ENCODE data around the gene NSL1.

Gene NSL1

GRCh38 chr1:212762839-212763238 lies 28.7 kb downstream of the NSL1 start:
- no peak overlapping the region for H3K4me2 ChIP-seq (ENCODE audit: low read depth, low read length, poor library complexity, severe bottlenecking)
- H4K20me1 ChIP-seq (ENCODE audit: low read depth, low read length): 0 out of 2 replicates have a peak, but pooled peaks cover 4% of the 10 kb centered on the region
- no peak overlapping the region for H3K27ac ChIP-seq (ENCODE audit: low read depth, low read length)
- H3K79me2 ChIP-seq (ENCODE audit: insufficient read depth, low read length): peaks cover 50% of the 10 kb centered on the region
- H3K9me2 ChIP-seq (replicated peaks; ENCODE audit: insufficient read depth, low read length): no peaks in the 10 kb centered on the region
- H3K9me3 ChIP-seq (ENCODE audit: insufficient read depth, low read length): no peaks in the 10 kb centered on the region
- no peaks in the 10 kb centered on the region for H3F3A ChIP-seq (ENCODE audit: insufficient read depth)
- TF ChIP-seq, protein P1, sequence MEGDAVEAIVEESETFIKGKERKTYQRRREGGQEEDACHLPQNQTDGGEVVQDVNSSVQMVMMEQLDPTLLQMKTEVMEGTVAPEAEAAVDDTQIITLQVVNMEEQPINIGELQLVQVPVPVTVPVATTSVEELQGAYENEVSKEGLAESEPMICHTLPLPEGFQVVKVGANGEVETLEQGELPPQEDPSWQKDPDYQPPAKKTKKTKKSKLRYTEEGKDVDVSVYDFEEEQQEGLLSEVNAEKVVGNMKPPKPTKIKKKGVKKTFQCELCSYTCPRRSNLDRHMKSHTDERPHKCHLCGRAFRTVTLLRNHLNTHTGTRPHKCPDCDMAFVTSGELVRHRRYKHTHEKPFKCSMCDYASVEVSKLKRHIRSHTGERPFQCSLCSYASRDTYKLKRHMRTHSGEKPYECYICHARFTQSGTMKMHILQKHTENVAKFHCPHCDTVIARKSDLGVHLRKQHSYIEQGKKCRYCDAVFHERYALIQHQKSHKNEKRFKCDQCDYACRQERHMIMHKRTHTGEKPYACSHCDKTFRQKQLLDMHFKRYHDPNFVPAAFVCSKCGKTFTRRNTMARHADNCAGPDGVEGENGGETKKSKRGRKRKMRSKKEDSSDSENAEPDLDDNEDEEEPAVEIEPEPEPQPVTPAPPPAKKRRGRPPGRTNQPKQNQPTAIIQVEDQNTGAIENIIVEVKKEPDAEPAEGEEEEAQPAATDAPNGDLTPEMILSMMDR (IDR thresholded peaks at IDR 0.05; ENCODE audit: insufficient read depth, low read length, poor library complexity, severe bottlenecking): no peak
- no peak for TF ChIP-seq EZH2phosphoT487 (conservative IDR thresholded peaks at IDR 0.05; ENCODE audit: low read length)
- no peak overlapping the region for H2AFZ ChIP-seq (ENCODE audit: low read depth, low read length, severe bottlenecking)
- H3K4me3 ChIP-seq (ENCODE audit: insufficient read depth, low read length, poor library complexity, severe bottlenecking): no peak overlapping the region
- no peaks in the 10 kb centered on the region for H3K36me3 ChIP-seq (ENCODE audit: low read length)
- H3K27me3 ChIP-seq (ENCODE audit: low read length): no peaks in the 10 kb centered on the region
- no peak overlapping the region for H3K9ac ChIP-seq (ENCODE audit: low read length)

DNA sequence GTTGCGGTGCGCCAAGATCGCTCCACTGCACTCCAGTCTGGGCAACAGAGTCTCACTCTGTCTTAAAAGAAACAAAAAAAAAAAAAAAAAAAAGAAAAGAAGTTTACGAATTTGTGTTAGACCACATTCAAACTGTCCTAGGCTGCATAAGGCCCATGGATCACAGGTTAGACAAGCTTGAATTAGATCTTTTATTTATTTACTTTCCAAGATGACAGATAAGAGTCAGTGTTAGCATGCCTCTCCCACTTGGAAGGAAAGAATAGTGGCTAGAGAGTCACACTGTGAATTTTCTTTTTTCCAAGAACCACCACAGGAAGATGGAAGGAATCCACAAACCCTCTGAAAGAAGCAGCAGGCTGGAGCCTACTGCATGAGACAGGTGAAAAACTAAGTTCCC lies 29.3 kb downstream of the NSL1 start:
- TF ChIP-seq EZH2phosphoT487 (conservative IDR thresholded peaks at IDR 0.05; ENCODE audit: low read length): no peak
- TF ChIP-seq, protein P1 (IDR thresholded peaks at IDR 0.05; ENCODE audit: insufficient read depth, low read length, poor library complexity, severe bottlenecking): no peak
- peaks cover 56% of the 10 kb centered on the region for H3K79me2 ChIP-seq (ENCODE audit: insufficient read depth, low read length)

DNA sequence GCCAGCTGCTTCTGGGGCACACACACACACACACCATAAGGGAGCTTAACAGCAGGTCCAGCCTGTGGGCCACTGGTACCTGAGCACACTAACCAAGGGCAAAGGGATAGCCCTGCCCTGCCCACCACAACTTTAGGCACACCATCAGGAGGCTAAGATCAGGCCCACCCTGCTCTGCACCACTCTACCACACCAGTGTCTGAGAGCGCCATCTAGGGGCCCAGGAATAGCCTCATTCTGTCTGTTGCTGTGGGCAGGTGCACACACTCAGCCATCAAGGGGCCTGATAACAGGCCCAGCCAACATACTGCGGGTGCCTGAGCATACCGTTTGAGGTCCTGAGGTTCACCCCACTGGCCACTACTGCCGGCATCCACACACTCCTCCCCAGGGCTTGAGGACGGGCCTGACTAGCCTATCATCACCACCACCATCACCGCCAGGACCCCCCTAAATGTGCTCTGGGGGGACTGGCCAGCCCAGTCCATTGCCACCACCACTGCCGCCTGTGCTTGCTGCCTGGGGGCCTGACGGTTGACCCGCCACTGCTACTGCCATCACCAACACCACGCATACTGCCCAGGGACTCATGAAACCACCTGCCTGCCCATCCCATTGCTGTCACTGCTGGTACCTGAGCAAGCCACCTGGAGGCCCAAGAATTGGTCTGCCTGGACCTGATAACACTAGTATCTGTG lies 31.3 kb downstream of the NSL1 start:
- Histone ChIP-seq H3K9me3 (ENCODE audit: insufficient read depth, low read length) (no peaks in the 10 kb centered on the region), H3K4me3 (ENCODE audit: insufficient read depth, low read length, poor library complexity, severe bottlenecking) (no peak overlapping the region), H3K9me2 (replicated peaks; ENCODE audit: insufficient read depth, low read length) (no peaks in the 10 kb centered on the region), H3F3A (ENCODE audit: insufficient read depth) (no peaks in the 10 kb centered on the region), H3K9ac (ENCODE audit: low read length) (no peak overlapping the region), H3K27ac (ENCODE audit: low read depth, low read length) (no peak overlapping the region), H2AFZ (ENCODE audit: low read depth, low read length, severe bottlenecking) (no peak overlapping the region), H3K79me2 (ENCODE audit: insufficient read depth, low read length) (peaks cover 55% of the 10 kb centered on the region), H3K36me3 (ENCODE audit: low read length) (no peaks in the 10 kb centered on the region), H3K27me3 (ENCODE audit: low read length) (no peaks in the 10 kb centered on the region), H3K4me2 (ENCODE audit: low read depth, low read length, poor library complexity, severe bottlenecking) (no peak overlapping the region), H4K20me1 (ENCODE audit: low read depth, low read length) (0 out of 2 replicates have a peak, but pooled peaks cover 4% of the 10 kb centered on the region)
- TF ChIP-seq, protein P1 (IDR thresholded peaks at IDR 0.05; ENCODE audit: insufficient read depth, low read length, poor library complexity, severe bottlenecking): peak; percentile 43
- no peak for TF ChIP-seq EZH2phosphoT487 (conservative IDR thresholded peaks at IDR 0.05; ENCODE audit: low read length)

More for the DNA sequence above, 29.3 kb downstream of the NSL1 start:
- no peaks in the 10 kb centered on the region for H3K9me3 ChIP-seq (ENCODE audit: insufficient read depth, low read length)
- no peaks in the 10 kb centered on the region for H3F3A ChIP-seq (ENCODE audit: insufficient read depth)
- H3K27ac ChIP-seq (ENCODE audit: low read depth, low read length): no peak overlapping the region
- 0 out of 2 replicates have a peak, but pooled peaks cover 4% of the 10 kb centered on the region for H4K20me1 ChIP-seq (ENCODE audit: low read depth, low read length)
- no peaks in the 10 kb centered on the region for H3K9me2 ChIP-seq (replicated peaks; ENCODE audit: insufficient read depth, low read length)
- no peaks in the 10 kb centered on the region for H3K27me3 ChIP-seq (ENCODE audit: low read length)
- no peaks in the 10 kb centered on the region for H3K36me3 ChIP-seq (ENCODE audit: low read length)
- no peak overlapping the region for H3K4me3 ChIP-seq (ENCODE audit: insufficient read depth, low read length, poor library complexity, severe bottlenecking)
- H3K9ac ChIP-seq (ENCODE audit: low read length): no peak overlapping the region
- no peak overlapping the region for H2AFZ ChIP-seq (ENCODE audit: low read depth, low read length, severe bottlenecking)
- no peak overlapping the region for H3K4me2 ChIP-seq (ENCODE audit: low read depth, low read length, poor library complexity, severe bottlenecking)

Data from SU-DHL-6 (cell line).